ENCODE results near the gene SLC9B2. TPM values are rescaled to one million over a fixed set of nuclear protein-coding genes. Genes with fewer than 3 reads are reported as not detected.

The SLC9B2 gene
- polyA plus RNA-seq, 2 of the 4 experiments (the other 2 are of a cell fraction): 7.3 to 9.2 TPM

GRCh38 chr4:103085555-103086196 lies 9.1 kb upstream of the SLC9B2 start:
- H3K9me3 ChIP-seq: no peaks in the 10 kb centered on the region
- H3K4me1 ChIP-seq: no peaks in the 10 kb centered on the region
- CTCF ChIA-PET: interaction anchor here (0.7 kb wide), 1 partner anchor 11 kb away, joined by 3 read pairs; no protein-coding TSS in a partner anchor
- POLR2A ChIA-PET: no interaction called here
- TF ChIP-seq ZNF302 (CRISPR knock-in tag; IDR thresholded peaks at IDR 0.05): no peak
- no peak for TF ChIP-seq ELK1 (IDR thresholded peaks at IDR 0.05; ENCODE audit: low read depth, low read length)
- TF ChIP-seq ESRRA (IDR thresholded peaks at IDR 0.05; ENCODE audit: borderline replicate concordance, low read length): no peak
- no peak for TF ChIP-seq E2F6 (IDR thresholded peaks at IDR 0.05; ENCODE audit: borderline replicate concordance, low read depth)
- TF ChIP-seq CHD2 (IDR thresholded peaks at IDR 0.05; ENCODE audit: low read length, partially characterized antibody): no peak
- no peak for TF ChIP-seq NPAS2 (CRISPR knock-in tag; IDR thresholded peaks at IDR 0.05; ENCODE audit: borderline replicate concordance)
- TF ChIP-seq RFX5 (IDR thresholded peaks at IDR 0.05): no peak
- FAIRE-seq: no peak
- H3K27ac ChIP-seq: no peak overlapping the region
- 92% methylated on average over 2 of the region's 2 CpGs for WGBS (ENCODE audit: missing lambda C conversion rate)
- no peak for ATAC-seq
- H3K4me3 ChIP-seq: no peak overlapping the region
- DNase-seq (ENCODE audit: low read depth in 1 of 2, low spot score in 1 of 2): no peak
- no peak overlapping the region for H3K4me2 ChIP-seq

GRCh38 chr4:103079621-103080020 lies 3.1 kb upstream of the SLC9B2 start:
- POLR2A ChIA-PET: no interaction called here
- no peak for FAIRE-seq
- DNase-seq (ENCODE audit: low read depth in 1 of 2, low spot score in 1 of 2): no peak
- CTCF ChIA-PET: interaction anchor here (2.6 to 4.7 kb wide), 2 partner anchors 11 to 20 kb away, joined by 8 to 25 read pairs; partner anchors contain the start of gene BDH2
- H3K4me3 ChIP-seq: no peak overlapping the region
- TF ChIP-seq TP53 (CRISPR knock-in tag; IDR thresholded peaks at IDR 0.05): no peak
- no peak for TF ChIP-seq CBX2 (IDR thresholded peaks at IDR 0.05; ENCODE audit: borderline replicate concordance, low read depth)
- TF ChIP-seq CBX8 (IDR thresholded peaks at IDR 0.05): no peak
- no peak for TF ChIP-seq GATA3 (IDR thresholded peaks at IDR 0.05; ENCODE audit: borderline replicate concordance)
- no peak for TF ChIP-seq MAZ (IDR thresholded peaks at IDR 0.05; ENCODE audit: borderline replicate concordance, low read depth, low read length)
- TF ChIP-seq NR3C1 (IDR thresholded peaks at IDR 0.05): no peak
- TF ChIP-seq NFE2L2 (conservative IDR thresholded peaks at IDR 0.05; ENCODE audit: low read length): no peak
- no peak for TF ChIP-seq MAX (IDR thresholded peaks at IDR 0.05)
- no peak for TF ChIP-seq POLR2AphosphoS2 (conservative IDR thresholded peaks at IDR 0.05; ENCODE audit: low read length)
- no peak for TF ChIP-seq FOSL2 (IDR thresholded peaks at IDR 0.05)
- TF ChIP-seq FOSL2 (CRISPR knock-in tag; IDR thresholded peaks at IDR 0.05): no peak
- TF ChIP-seq JUNB (IDR thresholded peaks at IDR 0.05): no peak
- TF ChIP-seq E2F6 (IDR thresholded peaks at IDR 0.05; ENCODE audit: borderline replicate concordance, low read depth): no peak
- no peak for TF ChIP-seq EHMT2 (IDR thresholded peaks at IDR 0.05; ENCODE audit: low read depth)
- no peaks in the 10 kb centered on the region for H3K9me3 ChIP-seq
- no peak overlapping the region for H3K27ac ChIP-seq
- no peak overlapping the region for H3K4me2 ChIP-seq
- H3K4me1 ChIP-seq: peaks cover 10% of the 10 kb centered on the region; the same call in 2 of the 3 replicates
- WGBS (ENCODE audit: missing lambda C conversion rate): 92% methylated on average over 1 of the region's 1 CpG
- no peak for ATAC-seq
